CD4-positive, alpha-beta T cell treated with Interleukin-10 for 1 hour (primary cell): ENCODE results near the gene BPIFA1.
A peak's percentile ranks its signal among the peaks of the same experiment; 100 is the strongest.

ENCODE experiments used
- DNase-seq: peaks from one replicate; pipeline ENCODE4 v3.0.0-alpha.2; 2020

BPIFA1 gene

DNA sequence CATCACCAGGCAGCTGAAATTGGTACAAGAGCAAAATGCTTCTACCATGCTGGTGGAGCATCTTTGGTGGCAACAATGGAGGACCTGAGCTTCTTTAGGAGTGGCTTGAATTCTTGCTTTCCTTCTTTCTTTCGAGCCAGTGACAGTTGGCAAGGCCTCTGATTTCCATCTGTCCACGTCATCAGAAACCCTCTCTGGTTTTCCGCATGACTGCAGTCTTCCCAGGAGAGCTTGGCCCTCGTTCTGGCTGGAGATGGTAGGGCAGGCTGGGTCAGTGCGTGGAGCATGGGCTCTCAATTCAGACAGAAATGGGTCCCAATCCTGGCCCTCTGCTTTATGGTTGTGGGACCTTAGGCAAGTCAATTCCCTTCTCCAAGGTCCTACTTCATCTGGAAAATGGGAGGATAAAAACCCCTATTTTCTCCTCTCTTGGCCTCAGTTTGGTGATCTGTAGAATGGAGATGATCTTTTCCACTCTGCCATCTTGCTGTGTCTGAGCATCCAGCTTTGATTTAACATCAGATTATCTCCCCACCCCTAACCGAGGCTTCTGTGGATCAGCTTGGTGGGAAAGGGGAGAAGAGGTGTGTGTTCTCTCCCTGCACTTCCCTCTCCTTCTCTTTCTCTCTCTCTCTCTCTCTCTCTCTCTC lies 43.6 kb downstream of the BPIFA1 start:
- DNase-seq, result no peak

DNA sequence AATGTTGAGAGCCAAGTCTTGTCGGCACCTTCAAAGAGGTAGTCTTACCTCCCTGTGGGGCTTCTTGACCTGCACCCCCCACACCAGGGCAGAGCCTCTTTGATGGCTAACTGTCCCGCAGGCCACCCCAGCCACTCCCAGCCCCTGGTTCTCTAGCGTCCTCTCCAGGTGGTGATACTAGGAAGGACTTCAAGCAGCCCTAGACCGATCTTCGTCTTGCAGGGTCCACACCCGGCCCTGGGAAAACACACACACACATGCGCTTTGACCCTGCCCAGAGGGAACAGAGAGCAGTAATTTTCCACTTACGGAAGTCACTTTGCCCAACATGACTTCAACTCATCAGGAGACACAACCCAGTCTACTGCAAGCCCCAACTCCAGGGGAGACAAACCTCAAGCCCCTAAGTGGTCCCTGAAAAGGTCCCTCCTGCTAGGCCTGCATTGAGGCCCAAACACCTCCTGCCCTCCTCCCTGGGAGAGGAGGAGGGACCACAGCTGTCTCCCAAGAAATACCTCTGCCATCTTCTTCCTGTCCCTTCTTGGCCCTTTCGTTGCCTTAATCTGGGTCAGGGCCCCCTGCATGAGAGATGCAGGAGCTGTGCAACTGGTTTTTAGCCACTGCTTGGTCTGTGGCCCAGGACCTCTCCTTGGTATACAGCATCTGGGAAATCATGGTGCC lies 44.3 kb downstream of the BPIFA1 start:
- DNase-seq, result no peak

DNA sequence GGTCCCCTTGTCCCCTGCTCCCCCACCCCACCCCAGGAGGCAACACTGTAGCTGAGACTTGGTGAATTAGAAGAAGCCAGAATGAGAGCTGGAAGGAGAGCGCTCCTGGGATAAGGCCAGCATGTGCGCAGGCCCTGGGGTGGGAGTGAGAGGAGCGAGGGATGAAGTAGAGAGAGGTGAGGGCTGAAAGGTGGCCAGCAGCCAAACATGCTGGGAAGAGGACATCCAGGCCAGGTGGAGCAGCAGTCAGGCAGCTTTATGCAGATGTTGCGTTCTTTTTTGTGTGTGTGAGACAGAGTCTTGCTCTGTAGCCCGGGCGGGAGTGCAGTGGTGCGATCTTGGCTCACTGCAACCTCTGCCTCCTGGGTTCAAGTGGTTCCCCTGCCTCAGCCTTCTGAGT lies 45.0 kb downstream of the BPIFA1 start:
- DNase-seq, result no peak

DNA sequence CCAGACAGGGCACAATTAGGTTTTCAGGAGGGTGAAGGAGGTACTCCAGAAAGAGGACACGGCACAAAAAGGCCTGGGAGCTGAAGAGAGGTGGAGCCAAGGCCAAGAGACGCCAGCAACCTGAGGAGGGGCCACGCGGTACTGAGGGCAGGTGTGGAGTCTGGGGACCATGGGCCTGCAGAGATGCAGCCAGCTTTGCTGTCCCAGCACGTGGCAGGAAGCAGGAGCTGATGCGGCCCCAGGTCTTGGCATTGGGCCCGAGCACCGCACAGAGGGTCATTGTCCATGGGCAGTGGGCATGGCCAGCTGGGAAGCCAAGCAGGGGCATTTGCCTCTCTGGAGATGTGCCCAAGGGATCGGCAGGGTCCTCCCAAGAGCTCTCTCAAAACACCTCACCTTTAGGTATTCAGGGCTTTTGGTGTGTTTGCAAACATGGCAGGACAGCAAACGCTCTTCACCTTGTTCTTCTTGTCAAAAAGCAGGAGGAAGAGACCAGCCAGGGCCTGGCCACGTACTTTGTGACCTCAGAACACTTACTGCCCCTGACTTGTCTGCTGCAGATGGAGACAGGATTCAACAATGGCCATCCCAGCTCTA lies 45.9 kb downstream of the BPIFA1 start:
- no peak for DNase-seq

DNA sequence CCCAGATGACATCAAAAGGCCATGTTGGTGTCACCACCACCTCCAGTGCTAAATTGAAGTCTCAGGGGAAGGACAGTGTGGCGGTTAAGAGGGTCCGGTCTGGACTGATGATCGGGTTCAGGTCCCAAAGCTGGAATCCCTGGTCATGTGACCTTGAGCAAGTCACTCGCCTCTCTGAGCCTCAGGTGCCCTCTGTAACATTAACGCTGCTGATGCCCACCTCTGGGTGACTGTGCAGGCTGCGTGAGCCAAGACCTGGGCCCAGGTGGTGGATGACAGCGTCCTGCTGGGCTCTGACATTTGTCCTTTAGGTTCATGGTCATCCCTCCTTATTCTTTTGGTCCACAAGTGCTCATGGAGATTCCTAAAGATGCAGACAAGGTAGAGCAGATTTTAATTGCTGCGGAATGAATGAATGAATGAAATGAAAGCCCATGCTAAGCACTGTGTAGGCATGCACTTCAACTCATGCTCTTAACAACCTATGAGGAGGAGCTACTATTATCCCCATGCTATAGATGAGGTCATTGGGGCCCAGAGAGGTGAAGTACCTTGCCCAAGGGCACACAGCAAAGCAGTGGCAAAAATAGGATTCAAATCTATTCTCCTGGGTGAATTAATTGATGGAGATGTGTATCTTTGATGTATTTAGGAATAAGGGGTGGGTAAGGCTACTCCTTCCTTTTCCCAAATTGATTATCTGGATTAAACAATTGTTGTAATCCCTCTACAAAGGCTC lies 46.6 kb downstream of the BPIFA1 start:
- no peak for DNase-seq

DNA sequence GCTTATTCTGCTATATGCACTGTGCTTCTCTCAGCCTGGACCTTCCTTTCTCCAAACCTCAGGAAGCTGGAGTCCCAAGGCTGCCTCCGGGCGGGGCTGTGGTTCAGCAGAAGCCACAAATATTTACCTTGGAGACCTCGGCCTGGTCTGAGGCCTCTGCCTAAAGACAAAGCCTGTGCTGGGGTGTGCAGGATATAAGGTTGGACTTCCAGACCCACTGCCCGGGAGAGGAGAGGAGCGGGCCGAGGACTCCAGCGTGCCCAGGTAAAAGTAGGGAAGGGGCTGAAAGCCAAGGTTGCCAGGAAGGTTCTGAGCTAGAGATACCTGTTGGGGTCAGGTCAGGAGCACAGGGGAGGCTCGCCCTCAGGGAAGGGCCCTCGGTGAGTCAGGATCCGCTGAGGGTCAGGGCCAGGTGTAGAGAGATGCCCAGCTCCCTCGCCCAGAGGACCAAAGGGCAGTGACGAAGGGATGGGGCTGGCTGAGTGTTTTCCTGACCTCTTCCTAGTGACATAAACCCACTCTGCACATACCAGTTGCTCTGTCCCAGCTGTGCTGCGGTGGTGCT lies 47.3 kb downstream of the BPIFA1 start, which contains the start of gene BPIFB1:
Gene BPIFB1 (plus strand): TSS at position 224 of the 565 bp plus-strand sequence. CDS start 2,860 bp downstream, outside the sequence.
- no peak for DNase-seq

DNA sequence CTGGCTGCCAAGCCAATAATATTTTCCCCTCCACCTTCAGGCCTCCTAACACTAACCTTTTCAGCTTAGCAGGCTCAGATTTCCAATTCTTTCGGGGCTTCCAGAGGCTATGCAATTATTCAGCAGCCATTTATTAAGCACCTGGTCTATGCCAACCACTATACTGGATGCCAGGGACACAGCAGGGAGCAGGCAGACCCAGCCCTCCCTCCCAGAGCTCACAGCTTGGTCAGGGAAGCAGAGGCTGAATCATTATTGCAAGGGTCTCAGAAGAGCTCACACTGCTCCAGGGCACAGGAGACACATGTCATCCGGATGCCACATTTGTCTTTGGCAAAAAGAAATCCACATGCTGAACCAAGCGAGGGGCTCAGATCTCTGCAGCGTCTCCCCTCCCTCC lies 48.5 kb downstream of the BPIFA1 start:
- no peak for DNase-seq

DNA sequence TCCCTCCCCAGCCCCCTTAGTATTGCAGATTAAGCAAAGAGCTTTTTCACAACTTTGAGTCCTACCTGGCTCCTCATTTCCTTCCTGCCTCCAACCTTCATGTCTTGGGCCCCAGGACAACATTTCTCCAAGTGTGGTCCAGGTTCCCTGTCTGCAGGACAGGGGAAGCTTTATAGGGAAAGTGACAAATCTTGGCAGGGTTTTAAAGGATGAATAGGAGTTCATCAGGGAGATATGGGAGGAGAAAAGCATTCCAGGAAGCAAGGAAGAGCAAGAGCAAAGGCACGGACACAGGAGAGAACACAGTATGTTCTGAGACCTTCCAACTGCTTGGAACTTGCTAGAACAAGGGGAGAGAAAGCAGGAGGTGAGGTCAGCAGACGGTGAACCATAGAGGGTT lies 49.1 kb downstream of the BPIFA1 start:
- no peak for DNase-seq

DNA sequence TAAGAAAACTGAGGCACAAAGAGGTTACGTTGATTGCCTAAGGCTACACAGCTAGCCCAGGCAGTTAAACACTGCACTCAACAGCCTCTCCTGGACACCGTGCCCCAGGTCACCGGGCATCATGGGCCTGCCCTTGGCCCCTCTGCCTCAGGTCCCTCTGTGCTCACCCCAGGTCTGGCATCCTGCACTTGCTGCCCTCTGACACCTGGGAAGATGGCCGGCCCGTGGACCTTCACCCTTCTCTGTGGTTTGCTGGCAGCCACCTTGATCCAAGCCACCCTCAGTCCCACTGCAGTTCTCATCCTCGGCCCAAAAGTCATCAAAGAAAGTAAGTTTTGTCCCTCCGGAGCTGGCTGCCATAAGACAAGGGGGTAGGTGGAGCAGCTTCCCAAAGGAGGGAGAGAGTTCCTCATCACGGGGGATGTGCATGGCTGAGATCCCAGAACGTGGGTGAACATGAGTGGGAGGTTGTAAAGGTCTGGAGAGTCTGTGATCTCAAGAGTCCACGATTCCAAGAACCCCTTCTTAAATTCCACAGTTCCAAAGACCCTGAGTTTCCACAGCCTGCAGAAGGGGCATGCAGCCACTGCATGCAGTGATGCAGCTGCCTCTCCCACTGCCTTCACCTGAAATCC lies 50.2 kb downstream of the BPIFA1 start:
- DNase-seq, result no peak

DNA sequence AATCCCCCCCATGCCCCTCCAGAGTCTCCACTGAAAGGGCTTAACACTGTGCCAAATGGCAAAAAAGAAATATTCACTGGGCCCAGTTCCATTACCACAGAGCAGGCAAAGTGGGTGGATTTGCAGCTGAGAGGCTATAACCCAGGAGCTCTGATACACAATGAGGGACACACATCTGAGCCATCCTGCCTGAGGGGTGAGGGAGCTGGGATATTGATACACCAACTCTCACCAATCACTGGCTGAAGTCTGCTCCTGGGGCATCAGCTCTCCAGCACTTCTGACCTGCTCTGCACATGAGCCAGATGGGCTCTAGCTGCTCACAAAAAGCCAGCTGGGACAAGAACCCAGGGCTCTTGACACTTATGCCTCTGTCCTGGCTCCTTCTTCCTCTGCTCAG lies 52.1 kb downstream of the BPIFA1 start:
- no peak for DNase-seq

DNA sequence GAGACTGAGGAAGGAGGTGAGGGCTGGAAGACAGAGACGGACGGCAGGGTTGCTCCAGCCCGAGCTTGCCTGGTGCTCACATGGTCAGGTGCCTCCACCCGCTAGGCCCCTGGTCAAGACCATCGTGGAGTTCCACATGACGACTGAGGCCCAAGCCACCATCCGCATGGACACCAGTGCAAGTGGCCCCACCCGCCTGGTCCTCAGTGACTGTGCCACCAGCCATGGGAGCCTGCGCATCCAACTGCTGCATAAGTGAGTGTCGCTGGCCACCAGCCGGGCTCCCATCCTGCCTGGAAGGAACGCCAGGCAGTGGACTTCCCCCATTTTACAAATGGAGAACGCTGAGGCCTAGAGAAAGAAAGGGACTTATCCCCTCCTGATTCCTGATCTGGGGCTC lies 55.1 kb downstream of the BPIFA1 start:
- DNase-seq, result no peak

DNA sequence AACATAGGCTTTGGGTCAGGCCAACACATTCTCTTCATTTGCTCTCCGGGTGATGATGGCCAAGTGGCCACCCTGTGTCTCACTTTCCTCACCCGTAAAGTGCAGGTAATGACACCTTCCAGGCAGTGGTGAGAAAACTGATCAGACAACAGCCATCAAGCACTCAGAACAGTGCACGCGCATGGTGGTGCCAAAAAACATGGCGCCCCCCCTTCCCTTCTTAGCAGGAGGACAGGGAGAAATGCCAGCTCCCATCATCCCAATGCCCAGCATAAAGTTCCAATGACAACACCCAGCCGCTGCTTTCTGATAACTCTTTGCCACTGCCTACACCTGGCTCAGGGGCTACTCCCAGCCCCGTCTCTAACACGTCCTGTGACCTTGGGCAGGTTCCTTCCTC lies 55.6 kb downstream of the BPIFA1 start:
- DNase-seq, result no peak

DNA sequence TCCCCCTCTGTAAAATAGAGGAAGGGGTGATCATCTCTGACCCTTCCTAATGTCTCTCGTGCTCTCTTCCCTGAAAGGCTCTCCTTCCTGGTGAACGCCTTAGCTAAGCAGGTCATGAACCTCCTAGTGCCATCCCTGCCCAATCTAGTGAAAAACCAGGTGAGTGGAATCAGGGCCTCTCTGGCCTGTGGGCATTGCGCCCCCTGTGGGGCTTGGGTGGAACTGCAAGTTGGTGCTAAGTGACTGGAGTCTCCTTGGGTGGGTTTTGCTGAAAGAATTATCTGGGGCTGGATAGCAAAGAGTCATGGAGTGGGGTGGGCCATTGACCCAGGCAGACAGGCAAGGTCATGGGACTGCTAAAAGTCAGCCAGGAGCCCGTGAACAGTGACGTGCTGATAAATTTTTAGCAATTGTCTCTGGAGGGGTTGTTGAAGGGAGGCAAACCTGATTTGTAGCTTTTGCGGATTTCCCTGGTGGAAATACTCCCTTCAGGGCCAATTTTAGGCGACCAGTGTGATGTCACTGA lies 56.1 kb downstream of the BPIFA1 start:
- peak; percentile 65 for DNase-seq
